Measurements from ENCODE around the gene MDK.

The MDK gene

GRCh38 chr11:46342239-46342638, 39.2 kb upstream of the MDK start:
- TF ChIP-seq REST (IDR thresholded peaks at IDR 0.05; ENCODE audit: low read depth) (no peak), TEAD4 (IDR thresholded peaks at IDR 0.05) (no peak), NFIC (IDR thresholded peaks at IDR 0.05) (no peak), YY1 (IDR thresholded peaks at IDR 0.05; ENCODE audit: low read depth) (no peak), ZBTB7A (IDR thresholded peaks at IDR 0.05; ENCODE audit: low read depth) (no peak), CEBPB (IDR thresholded peaks at IDR 0.05) (no peak), TAF1 (IDR thresholded peaks at IDR 0.05; ENCODE audit: low read depth) (no peak), TCF12 (IDR thresholded peaks at IDR 0.05; ENCODE audit: low read depth) (no peak), FOXM1 (IDR thresholded peaks at IDR 0.05; ENCODE audit: borderline replicate concordance, low read depth) (no peak), USF1 (IDR thresholded peaks at IDR 0.05) (no peak), EP300 (IDR thresholded peaks at IDR 0.05; ENCODE audit: borderline replicate concordance) (no peak), MAX (IDR thresholded peaks at IDR 0.05) (no peak), EGR1 (IDR thresholded peaks at IDR 0.05) (no peak), RAD21 (IDR thresholded peaks at IDR 0.05; ENCODE audit: low read depth) (no peak), CREB1 (IDR thresholded peaks at IDR 0.05; ENCODE audit: low read depth) (no peak)

GRCh38 chr11:46343520-46343919, 37.9 kb upstream of the MDK start:
- TF ChIP-seq USF1 (IDR thresholded peaks at IDR 0.05), result no peak
- TF ChIP-seq TEAD4 (IDR thresholded peaks at IDR 0.05), result no peak
- no peak for TF ChIP-seq RAD21 (IDR thresholded peaks at IDR 0.05; ENCODE audit: low read depth)
- TF ChIP-seq EGR1 (IDR thresholded peaks at IDR 0.05), result no peak
- no peak for TF ChIP-seq CREB1 (IDR thresholded peaks at IDR 0.05; ENCODE audit: low read depth)
- no peak for TF ChIP-seq REST (IDR thresholded peaks at IDR 0.05; ENCODE audit: low read depth)
- TF ChIP-seq TAF1 (IDR thresholded peaks at IDR 0.05; ENCODE audit: low read depth), result no peak
- no peak for TF ChIP-seq YY1 (IDR thresholded peaks at IDR 0.05; ENCODE audit: low read depth)
- no peak for TF ChIP-seq EP300 (IDR thresholded peaks at IDR 0.05; ENCODE audit: borderline replicate concordance)
- no peak for TF ChIP-seq MAX (IDR thresholded peaks at IDR 0.05)
- no peak for TF ChIP-seq ZBTB7A (IDR thresholded peaks at IDR 0.05; ENCODE audit: low read depth)
- TF ChIP-seq NFIC (IDR thresholded peaks at IDR 0.05), result no peak
- TF ChIP-seq CEBPB (IDR thresholded peaks at IDR 0.05), result no peak
- TF ChIP-seq FOXM1 (IDR thresholded peaks at IDR 0.05; ENCODE audit: borderline replicate concordance, low read depth), result no peak
- TF ChIP-seq TCF12 (IDR thresholded peaks at IDR 0.05; ENCODE audit: low read depth), result no peak

GRCh38 chr11:46345131-46345597, 36.3 kb upstream of the MDK start:
- TF ChIP-seq NFIC (IDR thresholded peaks at IDR 0.05), result no peak
- TF ChIP-seq ZBTB7A (IDR thresholded peaks at IDR 0.05; ENCODE audit: low read depth), result no peak

GRCh38 chr11:46345881-46346484, 35.5 kb upstream of the MDK start:
- TF ChIP-seq CEBPB (IDR thresholded peaks at IDR 0.05) (no peak), FOXM1 (IDR thresholded peaks at IDR 0.05; ENCODE audit: borderline replicate concordance, low read depth) (no peak), YY1 (IDR thresholded peaks at IDR 0.05; ENCODE audit: low read depth) (no peak), EP300 (IDR thresholded peaks at IDR 0.05; ENCODE audit: borderline replicate concordance) (no peak), TEAD4 (IDR thresholded peaks at IDR 0.05) (no peak), USF1 (IDR thresholded peaks at IDR 0.05) (no peak), CREB1 (IDR thresholded peaks at IDR 0.05; ENCODE audit: low read depth) (no peak), ZBTB7A (IDR thresholded peaks at IDR 0.05; ENCODE audit: low read depth) (no peak), EGR1 (IDR thresholded peaks at IDR 0.05) (no peak), REST (IDR thresholded peaks at IDR 0.05; ENCODE audit: low read depth) (no peak), TAF1 (IDR thresholded peaks at IDR 0.05; ENCODE audit: low read depth) (no peak), RAD21 (IDR thresholded peaks at IDR 0.05; ENCODE audit: low read depth) (no peak), NFIC (IDR thresholded peaks at IDR 0.05) (no peak), MAX (IDR thresholded peaks at IDR 0.05) (no peak), TCF12 (IDR thresholded peaks at IDR 0.05; ENCODE audit: low read depth) (no peak)

Data from Ishikawa (cell line).